Inflammatory macrophage treated with lipopolysaccharide for 4 hours (primary cell): ENCODE measurements around the gene SDK2.

Source experiments
- DNase-seq: peaks from one replicate; pipeline ENCODE4 v3.0.0-alpha.2; 2020

Gene SDK2

DNA sequence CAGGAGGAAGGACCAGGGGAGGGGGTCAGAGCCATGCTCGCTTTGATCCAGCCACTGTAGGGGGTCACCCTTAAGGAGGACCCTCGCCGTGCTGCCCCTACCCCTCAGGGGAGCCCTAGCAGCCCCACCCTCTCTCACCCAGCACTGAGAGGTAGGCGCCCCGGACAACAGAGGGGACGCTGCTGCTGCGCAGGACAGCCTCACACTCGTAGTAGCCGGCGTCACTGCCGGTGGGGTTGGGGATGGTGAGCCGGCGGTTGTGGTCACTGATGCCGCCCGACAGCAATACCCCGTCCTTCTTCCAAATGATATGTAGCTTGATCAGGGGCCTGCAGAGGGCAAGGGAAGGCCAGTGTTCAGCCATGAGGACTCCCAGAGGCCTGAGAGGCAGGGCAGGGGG lies 206.4 kb downstream of the SDK2 start:
- DNase-seq: no peak

DNA sequence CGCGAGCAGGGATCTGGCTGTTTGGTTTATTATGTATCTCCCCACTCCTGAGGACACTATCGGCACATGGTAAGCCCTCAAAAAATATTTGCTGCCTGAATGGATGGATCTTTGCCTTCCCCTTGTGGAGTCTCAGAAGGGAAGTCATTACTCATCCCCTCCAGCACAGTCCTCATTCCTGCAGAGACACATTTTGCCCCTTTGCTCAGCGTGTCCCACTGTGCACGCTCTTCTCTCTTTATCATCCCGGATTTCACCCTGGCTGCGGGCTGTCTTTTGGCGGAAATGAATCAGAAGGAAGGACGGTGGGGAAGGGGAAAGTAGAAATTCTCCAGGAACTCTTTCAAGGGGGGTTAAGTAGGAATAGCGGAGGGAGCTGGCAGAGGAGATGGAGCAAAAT lies 207.3 kb downstream of the SDK2 start:
- DNase-seq: no peak

DNA sequence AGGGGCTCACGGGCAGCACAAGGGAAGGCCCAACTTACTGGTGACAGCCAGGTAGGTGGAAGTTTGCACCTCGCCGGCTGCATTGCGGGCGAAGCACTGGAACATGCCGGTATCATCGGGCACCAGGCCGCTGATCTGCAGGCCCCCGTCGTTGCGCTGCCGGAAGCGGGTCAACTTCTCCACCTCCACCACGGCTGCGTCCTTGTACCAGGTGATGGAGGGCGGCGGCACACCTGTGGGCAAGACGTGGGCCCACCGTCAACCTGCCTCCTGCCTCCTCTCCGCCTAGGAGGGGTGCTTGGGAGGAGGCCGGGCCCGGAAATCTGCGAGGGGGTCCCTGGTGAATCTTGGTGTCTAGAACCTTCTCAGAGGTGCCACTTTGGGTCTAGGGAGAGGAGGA lies 208.8 kb downstream of the SDK2 start:
- DNase-seq: no peak

DNA sequence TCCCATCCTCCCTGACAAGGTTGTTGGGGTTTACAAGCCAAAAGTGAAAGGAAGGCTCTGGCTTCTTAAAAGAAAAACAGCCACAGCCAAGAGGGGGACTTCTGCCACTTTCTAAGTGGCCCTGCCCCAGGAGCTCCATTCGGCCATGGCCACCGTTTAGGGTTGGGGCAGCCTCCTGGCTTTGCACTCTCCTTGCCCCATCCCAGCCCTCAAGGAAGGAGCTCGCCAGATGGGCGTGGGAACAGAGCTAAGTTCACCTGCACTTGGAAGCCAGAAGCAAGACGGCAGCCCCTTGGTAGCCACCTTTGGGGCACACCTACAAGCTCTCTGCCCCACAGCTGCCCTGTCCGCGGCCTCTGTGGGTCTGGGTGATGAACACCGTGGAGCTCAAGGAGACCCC lies 210.1 kb downstream of the SDK2 start:
- DNase-seq: no peak

DNA sequence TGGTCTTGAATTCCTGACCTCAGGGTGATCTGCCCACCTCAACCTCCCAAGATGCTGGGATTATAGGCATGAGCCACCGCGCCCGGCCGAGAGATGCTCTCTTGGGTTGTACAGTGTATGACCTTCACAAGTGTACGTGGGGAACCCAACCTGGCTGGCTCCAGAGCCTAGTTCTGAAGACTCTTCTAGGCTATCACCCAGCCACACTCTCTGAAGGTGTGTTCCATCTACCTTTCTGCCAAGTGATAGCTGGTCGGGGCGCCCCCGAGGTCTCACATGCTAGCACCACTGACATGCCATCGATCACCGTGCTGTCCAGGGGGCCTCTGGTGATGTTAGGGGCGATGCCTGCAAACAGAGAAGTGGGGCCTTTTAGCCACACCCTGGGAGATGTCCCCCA lies 210.7 kb downstream of the SDK2 start:
- DNase-seq: no peak

DNA sequence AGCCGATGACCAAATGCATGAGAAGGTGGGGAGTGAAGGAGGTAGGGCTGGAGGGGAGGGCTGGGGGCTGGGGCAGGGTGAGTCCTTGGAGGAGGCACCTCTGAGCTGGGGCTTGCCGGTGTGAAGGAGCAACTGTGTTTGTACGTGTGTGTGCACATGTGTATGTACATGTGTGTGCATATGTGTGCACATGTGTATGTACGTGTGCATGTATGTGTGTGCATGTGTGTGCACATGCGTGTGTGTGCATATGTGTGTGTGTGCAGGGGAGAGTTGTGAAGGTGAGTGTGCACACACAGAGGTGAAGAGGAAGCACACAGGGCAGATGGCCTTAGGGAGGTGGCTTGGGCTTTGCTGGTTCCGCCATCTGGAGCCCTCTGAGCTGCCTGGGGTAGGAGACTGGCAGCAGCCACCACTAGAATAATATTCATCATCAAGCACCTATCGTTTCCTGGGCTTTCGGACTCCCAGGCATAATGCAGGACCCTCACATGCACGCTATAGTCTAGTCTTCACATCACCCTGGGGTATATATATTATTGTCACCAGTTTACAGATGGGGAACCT lies 211.5 kb downstream of the SDK2 start:
- no peak for DNase-seq

DNA sequence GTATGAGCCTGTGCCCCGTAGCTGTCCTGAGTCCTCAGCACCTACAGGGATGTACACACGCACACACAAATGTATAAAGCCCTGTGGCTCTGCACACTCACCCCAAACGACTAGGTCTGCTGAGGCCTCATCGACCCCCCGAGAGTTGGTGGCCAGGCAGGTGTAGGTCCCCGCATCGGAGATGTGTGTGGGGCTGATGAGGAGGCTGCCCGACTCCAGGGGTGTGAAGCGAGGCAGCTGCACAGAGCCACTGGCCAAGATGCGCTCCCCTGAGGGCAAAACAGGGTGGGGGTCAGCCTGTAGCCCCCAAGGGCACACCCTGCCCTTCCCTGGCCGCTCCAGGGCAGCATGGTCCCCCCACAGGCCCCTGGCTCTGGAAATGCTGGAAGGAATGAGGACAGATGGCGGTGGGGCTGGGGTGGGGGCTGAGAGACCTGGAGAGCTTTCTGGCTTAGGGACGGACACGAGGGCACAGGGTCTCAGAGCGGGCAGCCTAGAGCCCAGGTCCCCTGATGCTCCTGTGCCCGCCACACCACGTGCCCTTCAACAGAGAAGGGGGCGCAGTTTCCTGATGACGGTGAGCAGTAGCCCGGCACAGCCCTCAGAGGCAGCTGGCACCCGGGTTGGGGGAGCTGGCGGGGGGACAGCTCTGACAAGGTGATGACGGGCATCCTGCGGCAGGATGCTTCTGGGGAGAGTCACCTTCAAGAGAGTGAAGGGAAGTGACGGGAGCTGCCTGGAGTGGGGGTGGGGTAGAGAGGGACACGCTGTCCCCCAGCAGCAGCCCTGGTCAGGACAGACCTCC lies 212.6 kb downstream of the SDK2 start:
- DNase-seq: no peak

DNA sequence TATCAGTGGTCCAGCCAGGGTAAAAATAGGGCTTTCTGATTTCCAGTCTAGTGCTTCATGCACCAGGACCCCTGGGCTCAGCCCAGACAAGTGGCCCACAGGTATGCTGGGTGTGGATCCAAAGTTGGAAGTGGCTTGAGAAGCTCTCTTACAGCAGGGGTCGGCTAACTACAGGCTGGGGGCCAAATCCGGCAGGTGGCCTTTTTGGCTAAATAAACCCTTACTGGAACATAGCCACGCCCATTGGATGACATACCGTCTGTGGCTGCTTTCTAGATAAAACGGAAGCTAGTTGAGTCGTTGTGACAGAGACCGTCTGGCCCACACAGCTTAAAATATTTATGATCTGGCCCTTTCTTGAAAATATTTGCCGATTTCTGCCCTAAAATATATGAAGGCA lies 213.4 kb downstream of the SDK2 start:
- peak; percentile 87 for DNase-seq

DNA sequence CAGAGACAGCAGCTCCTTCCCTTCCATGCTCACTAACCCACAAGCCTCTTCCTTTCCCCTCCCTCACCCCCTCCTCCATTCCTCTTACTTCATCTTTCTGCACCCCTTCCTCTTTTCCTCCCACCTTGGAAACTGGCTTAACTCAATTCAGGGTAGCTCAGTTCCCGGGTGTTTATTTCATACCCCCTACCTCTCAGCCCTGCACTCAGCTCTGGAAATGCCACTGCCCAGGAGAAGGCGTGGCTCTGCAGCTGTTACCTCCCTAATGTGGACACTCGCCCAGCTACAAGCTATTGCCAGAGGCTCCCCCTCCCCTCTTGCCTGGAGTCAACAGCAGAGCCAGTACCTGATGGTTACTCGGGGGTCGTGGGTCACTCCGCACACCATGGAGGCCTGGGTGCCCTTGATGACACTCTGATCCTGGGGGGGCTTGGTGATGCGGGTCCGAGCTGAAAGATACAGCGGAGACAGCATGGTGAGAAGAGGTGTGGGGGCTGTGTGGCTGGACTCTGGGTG lies 214.0 kb downstream of the SDK2 start:
- DNase-seq: peak; percentile 12

DNA sequence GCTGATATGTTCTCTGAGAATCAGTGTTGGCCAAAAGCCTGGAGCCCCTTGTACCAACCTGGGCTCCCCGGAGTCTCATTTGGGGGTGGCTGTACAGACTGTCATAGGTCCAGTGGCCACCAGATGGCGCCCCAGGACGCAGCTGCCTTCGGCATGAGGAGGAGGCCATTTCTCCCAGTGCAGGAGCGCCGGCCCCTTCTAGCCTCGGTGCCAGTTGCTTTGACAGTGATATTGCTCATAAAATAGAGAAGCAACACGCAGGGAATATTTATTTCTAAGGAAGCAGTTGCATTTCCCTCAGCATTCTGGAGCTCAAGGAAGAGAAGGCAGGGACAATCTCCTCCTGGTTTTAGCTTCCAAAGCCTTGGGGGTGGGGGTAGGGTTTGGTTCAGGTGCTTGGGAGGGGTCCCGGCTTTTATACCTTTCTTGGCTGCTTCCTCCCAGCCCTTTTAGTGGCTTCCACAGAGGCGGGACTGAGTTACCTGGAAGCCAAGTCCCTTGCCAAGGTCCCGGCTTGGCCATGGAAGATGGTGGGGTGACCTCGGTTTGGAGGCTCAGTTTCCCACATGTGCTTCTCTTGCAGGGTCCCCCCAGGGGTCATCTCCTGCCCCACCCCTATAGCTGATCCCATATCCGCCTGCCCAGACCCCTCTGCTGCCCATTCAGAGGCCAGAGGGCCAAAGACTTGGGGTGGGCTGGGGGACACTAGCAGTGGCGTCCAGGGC lies 214.6 kb downstream of the SDK2 start:
- DNase-seq: peak; percentile 84

DNA sequence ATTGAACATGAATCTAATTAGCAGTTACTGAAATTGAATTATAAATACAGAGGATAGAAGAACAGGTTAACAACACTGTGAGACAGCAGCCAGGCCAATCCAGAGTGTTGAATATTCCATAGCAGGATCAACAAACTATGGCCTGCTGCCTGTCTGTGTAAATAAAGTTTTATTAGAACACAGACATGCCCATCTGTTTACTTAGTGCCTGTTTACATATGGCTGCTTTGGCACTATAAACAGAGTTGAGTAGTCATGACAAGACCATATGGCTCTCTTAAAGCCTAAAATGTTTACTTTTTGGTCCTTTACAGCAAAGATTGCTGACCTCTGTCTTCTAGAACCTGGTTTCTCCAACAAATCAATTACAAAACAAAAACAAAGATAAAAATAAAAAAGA lies 217.0 kb downstream of the SDK2 start:
- no peak for DNase-seq

DNA sequence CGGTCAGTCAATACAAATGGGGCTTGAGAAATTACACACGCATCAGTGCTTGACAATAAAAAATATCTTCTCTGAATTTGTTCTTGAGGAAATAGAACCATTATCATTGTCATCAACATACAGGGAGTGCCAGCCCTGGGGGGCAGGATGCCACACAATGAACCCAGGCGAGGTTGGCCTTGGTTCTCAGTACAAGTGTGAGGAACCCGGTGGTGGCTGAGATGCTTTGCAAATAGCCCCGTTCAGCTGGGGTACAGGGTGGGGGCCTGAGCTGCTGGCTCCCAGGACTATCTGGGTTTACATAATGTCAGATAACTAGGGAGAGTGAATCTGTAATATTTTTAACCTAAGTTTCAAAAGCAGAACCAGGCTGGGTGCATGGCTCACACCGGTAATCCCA lies 219.7 kb downstream of the SDK2 start:
- DNase-seq: no peak

DNA sequence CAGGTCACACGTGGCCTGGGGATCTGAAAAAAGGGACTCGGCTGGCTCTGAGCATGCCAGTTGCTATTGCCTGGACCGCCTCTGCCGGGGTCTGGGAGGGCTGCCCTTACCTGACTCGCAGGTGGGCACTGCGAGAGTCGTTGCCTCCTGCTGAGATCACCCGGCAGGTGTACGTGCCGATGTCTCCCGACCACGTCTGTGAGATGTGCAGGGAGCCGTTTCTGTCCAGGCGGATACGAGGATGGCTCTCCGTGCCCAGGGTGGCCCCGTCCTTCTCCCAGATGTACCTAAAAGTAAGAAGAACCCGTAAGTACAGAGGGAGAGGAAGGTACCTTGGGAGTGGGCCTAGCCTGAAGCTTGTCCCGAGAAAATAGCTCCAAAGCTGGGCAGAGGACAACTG lies 220.4 kb downstream of the SDK2 start:
- no peak for DNase-seq

DNA sequence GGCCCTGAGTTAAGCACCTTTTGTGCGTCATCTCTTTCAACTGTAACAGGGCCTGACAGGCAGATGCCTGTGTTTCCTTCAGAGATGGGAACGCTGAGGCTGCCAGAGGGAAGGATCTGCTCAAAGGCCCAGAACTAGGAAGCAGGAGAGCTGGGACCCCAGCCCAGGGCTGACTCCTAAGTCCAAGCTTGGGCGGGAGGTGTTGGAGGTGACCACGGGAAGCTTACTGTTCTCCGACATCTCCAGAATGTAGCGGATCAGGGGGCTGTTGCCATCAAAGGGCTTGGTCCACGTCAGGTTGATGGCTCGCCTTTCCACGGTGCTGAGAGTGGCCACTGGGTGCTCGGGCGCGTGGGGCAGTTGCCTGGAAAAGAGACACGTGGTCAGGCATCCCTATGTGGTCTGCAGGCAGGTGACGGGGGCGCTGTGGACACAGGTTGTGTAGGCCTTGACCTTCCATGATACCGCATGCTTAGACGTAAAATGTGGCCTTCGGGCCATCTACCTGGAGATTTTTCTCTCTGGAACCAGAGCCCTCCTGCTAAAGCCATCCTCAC lies 221.0 kb downstream of the SDK2 start:
- no peak for DNase-seq

DNA sequence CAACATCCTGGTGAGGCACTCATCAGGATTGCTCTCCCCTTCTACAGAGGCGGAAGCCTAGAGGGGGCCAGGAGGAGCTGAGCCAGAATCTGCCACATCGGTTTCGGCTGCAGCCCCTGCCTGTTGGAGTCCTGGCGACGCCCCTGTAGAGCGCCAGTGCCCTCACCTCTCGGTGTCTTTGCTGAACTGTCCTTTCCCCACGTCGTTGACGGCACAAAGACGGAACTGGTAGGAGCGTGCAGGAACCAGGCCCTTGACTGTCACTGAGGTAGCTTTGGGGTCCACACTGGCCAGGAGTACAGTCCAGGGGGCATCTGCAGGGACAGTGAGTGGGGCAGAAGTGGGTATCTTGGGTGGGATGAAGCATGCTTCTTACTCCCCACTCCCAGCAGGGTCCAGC lies 222.1 kb downstream of the SDK2 start:
- no peak for DNase-seq

DNA sequence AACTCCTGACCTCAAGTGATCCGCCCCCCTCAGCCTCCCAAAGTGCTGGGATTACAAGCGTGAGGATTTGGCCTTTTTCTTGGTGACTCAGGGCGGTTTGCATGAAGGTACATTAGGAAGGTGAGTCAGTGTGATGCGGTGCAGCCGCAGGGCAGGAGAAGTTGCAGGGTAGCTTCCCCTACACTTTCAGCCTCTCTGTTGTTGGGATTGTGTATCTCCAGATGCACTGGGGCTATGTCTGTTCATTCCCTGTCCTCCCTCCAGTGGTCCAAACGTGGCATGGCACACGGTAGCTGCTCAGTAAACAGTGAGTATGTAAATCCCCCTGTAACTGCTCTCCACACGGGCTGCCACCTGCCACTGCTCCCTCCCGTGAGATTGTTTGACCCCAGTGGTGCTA lies 223.3 kb downstream of the SDK2 start:
- no peak for DNase-seq

DNA sequence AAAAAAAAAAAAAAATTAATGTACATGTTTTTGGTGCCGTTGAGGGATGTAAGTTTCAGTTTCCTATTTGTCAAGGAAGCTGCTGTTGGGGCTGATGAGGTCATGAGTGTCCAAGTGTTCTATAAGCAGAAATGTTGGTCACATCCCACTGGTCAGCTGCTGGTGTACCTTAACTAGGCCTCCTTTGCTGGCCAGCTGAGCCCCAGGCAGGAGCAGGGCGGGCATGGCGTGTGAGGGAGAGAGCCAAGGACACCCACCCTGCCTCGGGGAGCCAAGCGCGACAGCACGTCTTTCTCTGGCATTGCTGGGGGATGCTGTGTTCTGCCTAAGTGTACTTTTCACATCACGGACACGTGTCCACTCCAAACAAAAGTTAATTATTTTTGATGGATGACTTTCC lies 224.4 kb downstream of the SDK2 start:
- DNase-seq: peak; percentile 75

DNA sequence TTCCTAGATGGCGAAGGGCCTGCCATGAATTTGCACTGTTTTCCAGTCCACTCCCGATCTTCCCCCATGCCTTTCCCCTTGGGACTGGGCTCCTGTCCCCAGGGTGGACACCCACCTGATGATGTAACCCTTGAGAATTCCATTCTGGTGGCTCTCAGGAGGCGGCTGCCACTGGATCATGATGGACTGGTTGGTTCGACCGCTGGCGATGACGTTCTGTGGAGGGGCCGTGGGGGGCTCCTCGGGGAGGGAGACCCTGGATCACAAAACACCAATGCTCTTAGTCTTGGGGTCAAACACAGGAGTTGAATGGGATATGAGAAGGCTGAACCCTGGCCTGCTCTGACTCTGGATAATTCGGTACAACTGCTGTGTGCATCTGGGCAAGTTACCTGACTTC lies 225.2 kb downstream of the SDK2 start:
- DNase-seq: no peak

DNA sequence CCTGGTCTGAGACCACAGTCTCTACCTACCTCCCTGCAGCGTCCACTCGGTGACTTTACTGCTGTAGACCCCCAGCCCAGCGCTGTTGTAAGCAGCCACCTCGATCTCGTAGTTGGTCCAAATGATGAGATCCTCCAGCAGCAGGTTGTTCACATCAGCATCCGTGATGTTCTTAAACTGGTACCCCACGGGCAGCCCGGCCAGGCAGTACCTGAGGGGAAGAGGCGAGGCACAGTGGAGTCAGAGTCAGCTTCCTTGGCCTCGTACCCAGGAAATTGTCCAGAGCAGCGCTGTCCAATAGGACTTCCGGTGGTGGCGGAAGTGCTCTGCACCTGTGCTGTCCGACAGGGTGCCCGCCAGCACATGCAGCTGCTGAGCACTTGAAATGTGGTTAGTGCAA lies 228.5 kb downstream of the SDK2 start:
- DNase-seq: no peak

DNA sequence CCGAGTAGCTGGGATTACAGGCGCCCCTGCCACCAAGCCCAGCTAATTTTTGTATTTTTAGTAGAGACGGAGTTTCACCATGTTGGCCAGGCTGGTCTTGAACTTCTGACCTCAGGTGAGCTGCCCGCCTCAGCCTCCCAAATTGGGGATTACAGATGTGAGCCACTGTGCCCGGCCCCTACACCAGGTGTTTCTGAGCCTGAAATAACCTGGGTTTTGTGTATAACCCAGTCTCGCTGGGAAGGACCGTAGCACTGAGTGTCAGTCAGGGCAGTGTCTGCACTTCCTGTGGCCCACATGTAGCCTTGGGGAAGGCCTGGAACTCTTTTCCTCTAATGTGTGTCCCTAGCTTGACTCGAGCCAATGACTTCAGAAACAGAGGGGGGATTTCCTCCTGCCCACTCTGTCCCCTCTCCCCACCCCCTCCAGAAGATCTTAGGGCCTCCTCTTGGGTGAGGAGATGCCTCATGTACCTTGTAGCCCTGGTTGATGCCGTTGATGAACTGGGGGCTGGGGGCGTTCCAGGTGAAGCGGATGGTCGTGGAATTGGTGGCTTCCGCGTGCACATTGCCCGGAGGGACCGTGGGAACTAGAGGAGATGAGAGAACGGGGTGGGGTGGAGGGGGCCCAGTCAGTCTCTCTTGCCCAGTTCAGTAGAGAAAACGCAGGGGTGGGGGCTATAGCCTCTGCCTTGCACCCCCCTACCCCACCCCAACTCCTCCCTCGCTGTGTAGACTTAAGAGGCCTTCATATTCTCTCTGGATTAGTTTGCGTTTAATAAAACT lies 229.9 kb downstream of the SDK2 start:
- no peak for DNase-seq

DNA sequence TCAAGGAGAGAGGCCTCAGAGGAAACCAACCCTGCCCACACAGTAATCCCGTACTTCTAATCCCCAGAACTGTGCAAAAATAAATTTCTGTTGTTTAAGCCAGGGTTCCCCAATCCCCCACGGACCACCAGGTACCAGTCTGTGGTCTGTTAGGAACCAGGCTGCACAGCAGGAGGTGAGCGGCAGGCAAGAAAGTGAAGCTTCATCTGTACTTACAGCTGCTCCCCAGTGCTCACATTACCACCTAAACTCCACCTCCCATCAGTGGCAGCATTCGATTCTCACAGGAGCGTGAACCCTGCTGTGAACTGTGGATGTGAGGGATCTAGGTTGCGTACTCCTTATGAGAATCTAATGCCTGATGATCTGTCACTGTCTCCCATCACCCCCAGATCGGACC lies 231.3 kb downstream of the SDK2 start:
- DNase-seq: no peak

DNA sequence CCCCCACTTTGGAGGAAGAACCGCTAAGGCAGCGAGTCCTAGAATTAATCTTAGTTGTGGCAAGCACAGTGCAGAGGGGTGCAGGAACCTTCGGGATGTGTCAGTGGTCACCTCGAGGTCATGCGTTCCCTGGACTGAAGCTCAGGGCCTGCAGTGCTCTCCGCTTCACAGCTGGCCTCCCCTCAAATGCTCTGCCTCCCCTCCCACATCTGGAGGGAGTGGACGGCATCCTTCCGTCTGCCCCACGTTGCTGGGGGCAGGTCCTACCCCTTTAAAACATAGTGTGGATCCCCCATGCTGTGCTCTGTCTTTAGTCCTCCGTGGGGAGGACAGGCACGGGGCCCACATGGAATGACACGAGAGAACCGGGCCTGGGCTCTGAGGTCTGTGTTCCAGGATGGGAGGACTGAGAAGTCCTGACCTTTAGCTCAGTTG lies 232.9 kb downstream of the SDK2 start:
- no peak for DNase-seq
